Omental fat pad (tissue), 4 donors: ENCODE data around the gene LRRC1. TPM values are rescaled to one million over a fixed set of nuclear protein-coding genes. Genes with fewer than 3 reads are reported as not detected.

Experiments
- ATAC-seq: fragments of 150-250 bp; one replicate; pipeline ENCODE4 v1.9.1; 2016; ENCODE audit warnings: mild to moderate bottlenecking, moderate library complexity; ENCODE audit not compliant: low FRiP score
- DNase-seq: peaks from one replicate; pipeline ENCODE4 v3.0.0-alpha.2; 2019; ENCODE audit warnings: low spot score
- total RNA-seq, 4 donors: library from RNA; depleted of rRNA; stranded (reverse); fragments of >200 nt; gene quantifications; one replicate each; pipeline ENCODE4 v1.1.0, GENCODE V29; 2016
- TF ChIP-seq, protein P1 (sequence below), 3 donors: fragments of 450-650 bp; IDR thresholded peaks; one replicate each; pipeline ENCODE4 v1.5.1; 2016 to 2017; ENCODE audit warnings: antibody characterized with exemption in 3 of 3, mild to moderate bottlenecking in 3 of 3, moderate library complexity in 2 of 3

Gene LRRC1
- total RNA-seq, 4 donors from 2014 or later, result 10.7 to 13.5 (median 13.0) TPM

DNA sequence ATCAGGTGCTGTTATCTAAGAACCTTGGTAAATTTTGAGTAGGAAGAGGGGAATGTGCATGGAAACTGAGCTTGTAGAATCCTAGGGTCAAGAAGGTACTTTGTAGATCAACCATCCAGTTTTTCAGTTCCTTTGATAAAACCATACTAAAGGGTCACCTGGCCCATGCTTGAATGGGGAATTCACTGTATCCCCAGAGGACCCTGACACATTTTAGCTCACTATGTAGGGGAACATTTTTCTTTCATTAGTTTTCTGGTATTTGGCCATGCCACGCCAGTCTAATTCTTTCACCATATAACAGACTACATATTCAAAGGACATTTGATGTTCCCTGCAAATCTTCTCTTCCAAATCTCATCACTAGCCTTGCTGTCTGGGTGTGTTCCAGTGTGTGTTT lies 29.9 kb downstream of the LRRC1 start:
- ATAC-seq (no peak), DNase-seq (no peak)
- TF ChIP-seq, protein P1, sequence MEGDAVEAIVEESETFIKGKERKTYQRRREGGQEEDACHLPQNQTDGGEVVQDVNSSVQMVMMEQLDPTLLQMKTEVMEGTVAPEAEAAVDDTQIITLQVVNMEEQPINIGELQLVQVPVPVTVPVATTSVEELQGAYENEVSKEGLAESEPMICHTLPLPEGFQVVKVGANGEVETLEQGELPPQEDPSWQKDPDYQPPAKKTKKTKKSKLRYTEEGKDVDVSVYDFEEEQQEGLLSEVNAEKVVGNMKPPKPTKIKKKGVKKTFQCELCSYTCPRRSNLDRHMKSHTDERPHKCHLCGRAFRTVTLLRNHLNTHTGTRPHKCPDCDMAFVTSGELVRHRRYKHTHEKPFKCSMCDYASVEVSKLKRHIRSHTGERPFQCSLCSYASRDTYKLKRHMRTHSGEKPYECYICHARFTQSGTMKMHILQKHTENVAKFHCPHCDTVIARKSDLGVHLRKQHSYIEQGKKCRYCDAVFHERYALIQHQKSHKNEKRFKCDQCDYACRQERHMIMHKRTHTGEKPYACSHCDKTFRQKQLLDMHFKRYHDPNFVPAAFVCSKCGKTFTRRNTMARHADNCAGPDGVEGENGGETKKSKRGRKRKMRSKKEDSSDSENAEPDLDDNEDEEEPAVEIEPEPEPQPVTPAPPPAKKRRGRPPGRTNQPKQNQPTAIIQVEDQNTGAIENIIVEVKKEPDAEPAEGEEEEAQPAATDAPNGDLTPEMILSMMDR (IDR thresholded peaks at IDR 0.05), result no peak

DNA sequence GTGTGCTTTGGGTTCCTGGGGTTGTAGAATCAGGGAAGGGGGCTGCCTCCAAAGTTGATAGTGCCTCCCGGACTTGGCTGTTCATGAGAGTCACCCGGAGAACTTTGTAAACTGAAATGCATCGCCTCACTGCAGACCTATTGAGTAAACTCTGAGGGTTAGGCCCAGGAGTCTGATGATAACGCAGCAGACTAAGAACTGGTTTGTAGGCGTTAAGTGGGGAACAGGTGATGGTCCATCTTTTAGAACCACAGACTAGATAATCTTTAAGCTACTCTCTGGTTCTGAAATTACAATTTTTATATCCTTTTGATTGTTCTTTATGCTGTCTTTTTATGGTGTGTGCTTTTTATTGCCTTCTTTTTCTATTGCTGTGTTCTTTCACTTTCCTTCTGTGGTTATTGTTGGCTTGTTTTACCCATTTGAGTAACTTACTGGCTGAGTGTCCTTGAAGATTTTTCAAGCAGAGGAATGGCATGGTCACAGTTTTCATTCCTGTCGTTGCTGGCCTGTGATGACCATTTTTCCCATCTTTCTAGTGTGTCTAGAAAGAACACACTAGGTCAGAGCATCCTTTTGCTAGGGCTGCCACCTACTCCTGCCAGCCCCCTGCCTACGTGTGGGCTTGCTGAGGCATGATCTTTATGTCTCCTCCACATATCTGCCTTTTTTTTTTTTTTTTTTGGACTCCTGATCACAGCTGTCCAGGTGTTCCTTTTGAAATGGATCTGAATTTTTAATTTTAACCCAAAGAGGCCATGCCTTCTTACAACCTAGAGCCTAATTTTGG lies 30.9 kb downstream of the LRRC1 start:
- TF ChIP-seq, protein P1 (IDR thresholded peaks at IDR 0.05), result no peak
- DNase-seq (no peak), ATAC-seq (no peak)

DNA sequence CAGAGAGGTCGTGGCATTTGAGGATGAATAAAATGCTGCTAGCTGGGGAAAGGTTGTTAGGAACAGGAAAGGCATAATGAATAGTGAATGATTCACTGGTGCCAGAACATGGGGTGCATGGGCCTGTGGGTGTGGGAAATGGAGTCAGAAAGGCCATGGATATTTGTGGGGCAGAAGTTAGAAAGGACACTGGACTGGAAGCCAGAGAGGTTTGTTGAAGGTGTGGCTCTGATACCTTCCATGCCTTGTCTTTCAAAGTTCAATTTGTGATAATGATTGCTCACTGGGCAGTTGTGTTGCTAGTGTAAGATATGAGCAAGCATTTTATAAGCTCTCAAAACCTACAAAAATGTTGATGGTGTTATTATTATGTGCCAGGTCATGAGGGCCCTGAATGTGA lies 32.7 kb downstream of the LRRC1 start:
- TF ChIP-seq, protein P1 (IDR thresholded peaks at IDR 0.05), result no peak
- DNase-seq (no peak), ATAC-seq (no peak)

DNA sequence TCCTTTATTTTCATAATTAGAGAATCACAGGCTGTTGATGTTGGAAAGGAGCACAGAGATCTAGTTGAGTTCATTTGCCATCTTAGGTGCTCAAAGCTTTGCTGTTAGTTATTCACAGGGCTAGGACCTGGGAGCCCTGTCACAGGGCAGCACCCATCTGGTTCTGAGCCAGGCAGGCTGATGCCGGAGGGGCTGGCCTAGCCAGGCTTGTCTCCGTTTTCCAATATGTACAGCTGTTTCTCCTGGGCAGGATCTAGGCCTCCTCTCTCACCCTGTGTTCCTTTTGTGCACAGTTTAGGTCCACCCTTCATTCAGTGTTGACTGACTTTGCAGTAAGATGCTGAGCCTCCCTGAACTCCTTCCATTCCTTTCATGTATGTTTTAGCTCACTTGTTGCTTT lies 33.4 kb downstream of the LRRC1 start:
- TF ChIP-seq, protein P1 (IDR thresholded peaks at IDR 0.05), result no peak
- ATAC-seq (no peak), DNase-seq (no peak)

DNA sequence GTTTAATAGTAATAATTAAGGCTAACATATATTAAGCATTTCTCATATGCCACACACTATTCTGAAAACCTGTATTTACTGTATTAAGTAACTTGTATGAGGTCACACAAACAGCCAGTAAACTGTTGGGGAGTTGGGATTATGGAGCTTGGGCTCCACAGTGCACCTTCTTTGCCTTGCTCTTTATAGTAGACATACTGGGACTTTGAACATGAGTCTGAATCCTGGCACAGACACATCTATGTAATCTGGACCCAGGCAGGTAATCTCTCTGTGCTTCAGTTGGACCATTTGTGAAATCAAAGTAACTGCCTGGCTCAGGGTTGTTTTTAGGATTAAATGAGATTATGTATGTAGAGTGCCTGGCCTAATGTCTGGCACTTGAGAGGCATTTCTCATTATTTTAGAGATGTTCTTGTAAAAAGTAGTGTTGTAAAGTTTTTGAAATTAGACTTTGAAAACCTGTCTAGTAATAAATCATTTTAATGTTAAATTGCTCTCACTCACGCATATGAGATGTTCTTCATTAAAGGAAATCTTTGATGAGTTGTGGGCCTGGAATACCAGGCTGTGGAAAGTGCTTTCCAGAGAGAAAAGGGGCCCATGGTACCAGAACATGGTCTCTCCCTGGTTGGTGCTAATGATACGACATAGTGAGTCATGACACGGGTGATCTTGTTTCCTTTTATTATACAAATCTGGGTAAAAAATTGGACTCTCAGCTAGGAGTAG lies 34.3 kb downstream of the LRRC1 start:
- DNase-seq (no peak), ATAC-seq (no peak)
- TF ChIP-seq, protein P1 (IDR thresholded peaks at IDR 0.05), result no peak

DNA sequence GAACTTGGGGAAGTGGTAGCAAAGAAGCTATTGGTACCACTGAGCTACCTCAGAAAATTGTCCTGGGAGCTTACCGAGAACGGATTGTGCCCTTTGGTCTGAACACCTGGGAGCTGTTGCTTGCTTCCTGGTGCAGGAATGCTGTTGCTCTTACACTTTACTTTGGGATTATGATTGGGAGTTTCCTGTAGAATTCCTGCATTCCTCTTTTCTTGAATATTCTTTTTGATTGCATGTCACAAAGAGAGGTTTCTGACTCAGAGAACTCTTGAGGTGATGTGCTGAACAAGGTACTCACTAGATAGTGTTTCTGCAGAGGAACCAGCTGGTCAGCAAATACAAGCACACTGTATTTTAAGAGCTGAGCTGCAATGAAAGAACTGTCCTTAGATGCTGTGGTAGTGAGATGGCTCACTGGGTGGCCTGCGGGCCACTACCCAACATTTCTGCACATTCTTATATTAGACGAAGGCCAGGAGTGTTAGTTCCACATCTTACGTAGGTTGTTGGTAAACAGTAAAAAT lies 35.0 kb downstream of the LRRC1 start:
- no peak for ATAC-seq

More for the DNA sequence above, 35.0 kb downstream of the LRRC1 start:
- no peak for DNase-seq
- TF ChIP-seq, protein P1 (IDR thresholded peaks at IDR 0.05), result no peak
